Neural progenitor cell (in vitro differentiated cells): ENCODE data around the gene RUSC1. TPM values are rescaled to one million over a fixed set of nuclear protein-coding genes. Genes with fewer than 3 reads are reported as not detected.
"Not testable (repeated sequence)": the region's sequence is repeated elsewhere in the genome, so short reads cannot be mapped to it uniquely, and the experiment has no call there.

Experiments used
- DNase-seq: peaks from one replicate; pipeline ENCODE4 v3.0.0-alpha.2; 2016; ENCODE audit warnings: low spot score
- H2AFZ ChIP-seq: fragments of 200-600 bp; sonication (generic); replicated peaks from 2 replicates; pipeline ENCODE4 v1.6.1; 2016; ENCODE audit warnings: antibody characterized with exemption
- H3F3A ChIP-seq: fragments of 200-600 bp; sonication (generic); 2 replicates; pipeline ENCODE4 v1.6.1; 2016; ENCODE audit warnings: antibody characterized with exemption, low read depth
- H3K27ac ChIP-seq: fragments of 200-600 bp; sonication (generic); 2 replicates; pipeline ENCODE4 v1.5.1; 2016; ENCODE audit warnings: mild to moderate bottlenecking
- H3K27me3 ChIP-seq: fragments of 200-600 bp; sonication (generic); 2 replicates; pipeline ENCODE4 v1.6.1; 2016; ENCODE audit warnings: mild to moderate bottlenecking, moderate library complexity
- H3K36me3 ChIP-seq: fragments of 200-600 bp; sonication (generic); 2 replicates; pipeline ENCODE4 v1.5.1; 2016
- H3K4me1 ChIP-seq: fragments of 200-600 bp; sonication (generic); 2 replicates; pipeline ENCODE4 v1.6.1; 2016; ENCODE audit warnings: mixed run types
- H3K4me2 ChIP-seq: fragments of 200-600 bp; sonication (generic); 2 replicates; pipeline ENCODE4 v1.6.1; 2016
- H3K4me3 ChIP-seq: fragments of 200-600 bp; sonication (generic); 2 replicates; pipeline ENCODE4 v1.5.1; 2016
- H3K79me2 ChIP-seq: fragments of 200-600 bp; sonication (generic); 2 replicates; pipeline ENCODE4 v1.6.1; 2016; ENCODE audit warnings: low read depth
- H3K9ac ChIP-seq: fragments of 200-600 bp; sonication (generic); 2 replicates; pipeline ENCODE4 v1.6.1; 2016
- H3K9me3 ChIP-seq: fragments of 200-600 bp; sonication (generic); 2 replicates; pipeline ENCODE4 v1.5.1; 2016; ENCODE audit warnings: low read depth
- H4K20me1 ChIP-seq: fragments of 200-600 bp; sonication (generic); 2 replicates; pipeline ENCODE4 v1.6.1; 2016; ENCODE audit warnings: low read depth
- H3K27ac Mint-ChIP-seq: 3 replicates; pipeline ENCODE4 v1.8.0; 2021; ENCODE audit warnings: mixed read lengths
- H3K27me3 Mint-ChIP-seq: 2 replicates; pipeline ENCODE4 v1.8.0; 2022; ENCODE audit warnings: low read depth, mild to moderate bottlenecking, inconsistent platforms, moderate library complexity, mixed read lengths; ENCODE audit not compliant: insufficient read depth
- H3K36me3 Mint-ChIP-seq: 3 replicates; pipeline ENCODE4 v1.8.0; 2021; ENCODE audit warnings: mixed read lengths
- H3K4me1 Mint-ChIP-seq: 3 replicates; pipeline ENCODE4 v1.8.0; 2021; ENCODE audit warnings: mixed read lengths
- H3K4me3 Mint-ChIP-seq: 3 replicates; pipeline ENCODE4 v1.8.0; 2021; ENCODE audit warnings: mild to moderate bottlenecking, moderate library complexity, mixed read lengths
- H3K9me3 Mint-ChIP-seq: 3 replicates; pipeline ENCODE4 v1.8.0; 2020; ENCODE audit warnings: mixed read lengths
- CTCF ChIP-seq: fragments of 200-600 bp; sonication (generic); IDR thresholded peaks from 2 replicates; pipeline ENCODE4 v1.5.1; 2017; ENCODE audit warnings: antibody characterized with exemption, mild to moderate bottlenecking
- EZH2 ChIP-seq: fragments of 200-600 bp; sonication (generic); IDR thresholded peaks from 2 replicates; pipeline ENCODE4 v1.6.1; 2017; ENCODE audit warnings: antibody characterized with exemption, mild to moderate bottlenecking, moderate library complexity
- EZH2phosphoT487 ChIP-seq: fragments of 200-600 bp; sonication (generic); IDR thresholded peaks from 2 replicates; pipeline ENCODE4 v1.6.1; 2017; ENCODE audit warnings: antibody characterized with exemption
- total RNA-seq: library from RNA; depleted of rRNA; stranded (reverse); fragments of >200 nt; gene quantifications from 2 replicates; pipeline ENCODE4 v1.2.3, GENCODE V29; 2015; ENCODE audit warnings: low replicate concordance

Gene RUSC1
- total RNA-seq, 1 donor from 2014 or later: 17.0 TPM

GRCh38 chr1:155286544-155286943 lies 34.1 kb upstream of the RUSC1 start:
- Histone ChIP-seq H3K36me3 (no peaks in the 10 kb centered on the region), H3K27ac (no peak overlapping the region), H3K4me2 (no peak overlapping the region), H4K20me1 (no peaks in the 10 kb centered on the region), H3K4me3 (no peak overlapping the region), H3F3A (no peaks in the 10 kb centered on the region), H3K79me2 (no peaks in the 10 kb centered on the region), H3K9me3 (no peaks in the 10 kb centered on the region), H3K27me3 (no peaks in the 10 kb centered on the region), H3K4me1 (no peaks in the 10 kb centered on the region), H2AFZ (no peak overlapping the region), H3K9ac (no peak overlapping the region)
- TF ChIP-seq EZH2phosphoT487 (no peak), EZH2 (no peak), CTCF (no peak)
- Mint-ChIP-seq H3K4me1 (no peaks in the 10 kb centered on the region), H3K27me3 (peaks cover 9% of the 10 kb centered on the region), H3K36me3 (peaks cover 11% of the 10 kb centered on the region), H3K9me3 (no peaks in the 10 kb centered on the region), H3K27ac (no peak overlapping the region), H3K4me3 (no peak overlapping the region)
- no peak for DNase-seq

- Histone ChIP-seq H3K27me3 (peaks cover 5% of the 10 kb centered on the region), H3K4me1 (no peaks in the 10 kb centered on the region), H3K36me3 (no peaks in the 10 kb centered on the region), H3K4me3 (no peak overlapping the region), H3K4me2 (no peak overlapping the region), H3K9ac (no peak overlapping the region), H3K79me2 (no peaks in the 10 kb centered on the region), H3F3A (no peaks in the 10 kb centered on the region), H4K20me1 (no peaks in the 10 kb centered on the region), H3K9me3 (no peaks in the 10 kb centered on the region), H3K27ac (no peak overlapping the region), H2AFZ (no peak overlapping the region)
- Mint-ChIP-seq H3K27me3 (peaks cover 11% of the 10 kb centered on the region), H3K36me3 (peaks cover 5% of the 10 kb centered on the region), H3K27ac (no peak overlapping the region), H3K9me3 (no peaks in the 10 kb centered on the region), H3K4me1 (no peaks in the 10 kb centered on the region), H3K4me3 (no peak overlapping the region)
- no peak for DNase-seq
- no peak for TF ChIP-seq EZH2
- no peak for TF ChIP-seq CTCF
- no peak for TF ChIP-seq EZH2phosphoT487
Measured at GRCh38 chr1:155287987-155288543, 32.6 kb upstream of the RUSC1 start.

GRCh38 chr1:155291006-155291405 lies 29.7 kb upstream of the RUSC1 start:
- H3K36me3 Mint-ChIP-seq, H3K4me3 ChIP-seq, H3K9ac ChIP-seq, H3F3A ChIP-seq, H3K79me2 ChIP-seq, H3K4me1 Mint-ChIP-seq, H3K4me3 Mint-ChIP-seq, H3K27ac ChIP-seq, H3K4me1 ChIP-seq, H3K36me3 ChIP-seq, H3K27ac Mint-ChIP-seq, H2AFZ ChIP-seq, H3K9me3 Mint-ChIP-seq, H3K4me2 ChIP-seq, H3K9me3 ChIP-seq, DNase-seq, H4K20me1 ChIP-seq: not testable (repeated sequence)
- H3K27me3 Mint-ChIP-seq: peaks cover 14% of the 10 kb centered on the region
- H3K27me3 ChIP-seq: peaks cover 34% of the 10 kb centered on the region

GRCh38 chr1:155293086-155293749 lies 27.5 kb upstream of the RUSC1 start:
- Histone ChIP-seq H3K36me3 (no peaks in the 10 kb centered on the region), H3K4me3 (no peak overlapping the region), H3F3A (peaks cover 3% of the 10 kb centered on the region), H4K20me1 (no peaks in the 10 kb centered on the region), H3K27ac (no peak overlapping the region), H3K27me3 (peaks cover 51% of the 10 kb centered on the region), H3K79me2 (no peaks in the 10 kb centered on the region), H3K9me3 (no peaks in the 10 kb centered on the region), H3K4me1 (no peaks in the 10 kb centered on the region), H3K4me2 (no peak overlapping the region), H2AFZ (no peak overlapping the region), H3K9ac (no peak overlapping the region)
- no peak for DNase-seq
- Mint-ChIP-seq H3K36me3 (no peaks in the 10 kb centered on the region), H3K27me3 (peaks cover 26% of the 10 kb centered on the region), H3K27ac (no peak overlapping the region), H3K4me3 (no peak overlapping the region), H3K9me3 (peaks cover 5% of the 10 kb centered on the region), H3K4me1 (peaks cover 6% of the 10 kb centered on the region)
- TF ChIP-seq EZH2phosphoT487: no peak
- TF ChIP-seq EZH2: no peak
